C4-2B (cell line): Measurements from ENCODE around the gene PDE4B.
"Not testable (repeated sequence)": the region's sequence is repeated elsewhere in the genome, so short reads cannot be mapped to it uniquely, and the experiment has no call there.

Experiments
- H3K27ac ChIP-seq: fragments of 450-650 bp; 2 replicates; pipeline ENCODE4 v1.5.1; 2017
- ZFX ChIP-seq: fragments of 450-650 bp; IDR thresholded peaks from 2 replicates; pipeline ENCODE4 v1.6.1; 2017
- TF ChIP-seq, protein P1 (sequence below): fragments of 450-650 bp; conservative IDR thresholded peaks from 2 replicates; pipeline ENCODE4 v1.5.1; 2017; ENCODE audit warnings: mild to moderate bottlenecking

Gene PDE4B

DNA sequence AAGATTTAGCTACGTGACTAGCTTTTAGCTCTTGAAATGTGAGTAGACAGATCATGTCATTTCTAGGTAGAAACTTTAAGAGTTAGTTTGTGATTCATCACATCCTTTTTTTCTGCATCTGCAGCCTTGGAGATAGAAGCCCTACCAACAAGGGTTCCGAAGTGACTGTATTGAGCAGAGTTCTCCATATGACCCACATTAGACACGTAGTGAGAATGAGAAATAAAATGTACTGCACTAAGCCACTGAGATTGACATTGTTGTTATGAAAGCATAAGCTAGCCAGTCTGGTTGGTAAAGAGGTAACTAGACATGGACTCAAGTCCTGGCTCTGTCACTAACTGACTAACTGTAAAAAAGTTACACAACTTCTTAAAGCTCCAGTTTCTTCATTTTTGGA lies 296.1 kb downstream of the PDE4B start:
- TF ChIP-seq, protein P1, sequence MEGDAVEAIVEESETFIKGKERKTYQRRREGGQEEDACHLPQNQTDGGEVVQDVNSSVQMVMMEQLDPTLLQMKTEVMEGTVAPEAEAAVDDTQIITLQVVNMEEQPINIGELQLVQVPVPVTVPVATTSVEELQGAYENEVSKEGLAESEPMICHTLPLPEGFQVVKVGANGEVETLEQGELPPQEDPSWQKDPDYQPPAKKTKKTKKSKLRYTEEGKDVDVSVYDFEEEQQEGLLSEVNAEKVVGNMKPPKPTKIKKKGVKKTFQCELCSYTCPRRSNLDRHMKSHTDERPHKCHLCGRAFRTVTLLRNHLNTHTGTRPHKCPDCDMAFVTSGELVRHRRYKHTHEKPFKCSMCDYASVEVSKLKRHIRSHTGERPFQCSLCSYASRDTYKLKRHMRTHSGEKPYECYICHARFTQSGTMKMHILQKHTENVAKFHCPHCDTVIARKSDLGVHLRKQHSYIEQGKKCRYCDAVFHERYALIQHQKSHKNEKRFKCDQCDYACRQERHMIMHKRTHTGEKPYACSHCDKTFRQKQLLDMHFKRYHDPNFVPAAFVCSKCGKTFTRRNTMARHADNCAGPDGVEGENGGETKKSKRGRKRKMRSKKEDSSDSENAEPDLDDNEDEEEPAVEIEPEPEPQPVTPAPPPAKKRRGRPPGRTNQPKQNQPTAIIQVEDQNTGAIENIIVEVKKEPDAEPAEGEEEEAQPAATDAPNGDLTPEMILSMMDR: no peak
- TF ChIP-seq ZFX: no peak
- H3K27ac ChIP-seq: no peak overlapping the region

DNA sequence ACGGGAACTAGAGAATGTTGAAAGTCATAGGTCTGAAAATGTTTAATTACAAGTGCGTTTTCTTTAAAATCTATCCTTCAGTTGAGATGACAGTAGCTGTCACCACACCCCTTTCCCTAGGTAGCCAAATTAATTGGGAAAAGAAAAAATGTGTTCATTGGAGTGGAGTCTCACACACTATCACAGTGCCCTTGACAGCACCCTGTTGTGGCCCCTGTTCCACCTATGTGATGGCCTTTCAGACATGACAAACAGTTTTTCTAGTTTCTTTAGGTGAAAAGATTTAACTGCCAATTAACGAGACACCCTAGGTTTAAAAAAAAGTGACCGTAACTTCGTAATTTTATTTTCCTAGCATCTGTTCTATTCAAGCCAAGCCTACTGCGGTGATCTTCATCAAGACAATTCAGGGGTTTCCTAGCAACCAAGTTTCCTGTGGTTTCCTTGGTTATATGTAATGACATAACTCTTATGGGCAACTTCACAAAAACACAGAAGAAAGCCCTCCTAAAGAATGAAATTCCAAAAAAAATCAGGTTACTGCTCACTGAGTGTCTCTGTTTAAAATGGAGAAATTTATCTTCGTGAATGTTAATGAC lies 298.3 kb downstream of the PDE4B start:
- no peak overlapping the region for H3K27ac ChIP-seq
- TF ChIP-seq, protein P1: no peak
- TF ChIP-seq ZFX: no peak

DNA sequence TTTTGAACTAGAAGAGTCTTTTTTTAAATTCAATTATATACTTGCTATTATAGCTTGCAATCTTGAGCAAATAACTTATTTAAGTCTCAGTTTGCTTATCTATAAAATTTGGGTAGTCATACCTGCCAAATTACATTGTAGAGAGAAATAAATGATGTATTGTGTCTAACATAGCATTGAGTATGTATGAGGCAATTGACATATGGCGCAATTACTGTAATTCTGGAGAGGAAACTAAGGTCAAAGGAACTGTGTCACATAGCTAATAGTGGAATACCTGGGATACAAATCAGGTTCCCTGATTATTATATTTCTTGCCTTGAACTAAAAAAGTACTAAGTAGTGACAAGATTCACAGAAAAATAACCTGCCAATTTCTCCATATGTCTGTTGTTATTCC lies 302.5 kb downstream of the PDE4B start:
- TF ChIP-seq, protein P1: no peak
- TF ChIP-seq ZFX: no peak
- H3K27ac ChIP-seq: no peak overlapping the region

DNA sequence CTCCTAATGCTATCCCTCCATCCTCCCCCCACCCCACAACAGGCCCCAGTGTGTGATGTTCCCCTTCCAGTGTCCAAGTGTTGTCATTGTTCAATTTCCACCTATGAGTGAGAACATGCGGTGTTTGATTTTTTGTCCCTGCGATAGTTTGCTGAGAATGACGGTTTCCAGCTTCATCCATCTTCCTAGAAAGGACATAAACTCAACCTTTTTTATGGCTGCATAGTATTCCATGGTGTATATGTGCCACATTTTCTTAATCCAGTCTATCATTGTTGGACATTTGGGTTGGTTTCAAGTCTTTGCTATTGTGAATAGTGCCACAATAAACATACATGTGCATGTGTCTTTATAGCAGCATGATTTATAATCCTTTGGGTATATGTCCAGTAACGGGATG lies 308.3 kb downstream of the PDE4B start:
- H3K27ac ChIP-seq: not testable (repeated sequence)

DNA sequence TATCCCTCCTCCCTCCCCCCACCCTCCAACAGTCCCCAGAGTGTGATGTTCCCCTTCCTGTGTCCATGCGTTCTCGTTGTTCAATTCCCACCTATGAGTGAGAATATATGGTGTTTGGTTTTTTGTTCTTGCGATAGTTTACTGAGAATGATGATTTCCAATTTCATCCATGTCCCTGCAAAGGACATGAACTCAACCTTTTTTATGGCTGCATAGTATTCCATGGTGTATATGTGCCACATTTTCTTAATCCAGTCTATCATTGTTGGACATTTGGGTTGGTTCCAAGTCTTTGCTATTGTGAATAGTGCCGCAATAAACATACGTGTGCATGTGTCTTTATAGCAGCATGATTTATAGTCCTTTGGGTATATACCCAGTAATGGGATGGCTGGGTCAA lies 311.4 kb downstream of the PDE4B start:
- not testable (repeated sequence) for H3K27ac ChIP-seq

DNA sequence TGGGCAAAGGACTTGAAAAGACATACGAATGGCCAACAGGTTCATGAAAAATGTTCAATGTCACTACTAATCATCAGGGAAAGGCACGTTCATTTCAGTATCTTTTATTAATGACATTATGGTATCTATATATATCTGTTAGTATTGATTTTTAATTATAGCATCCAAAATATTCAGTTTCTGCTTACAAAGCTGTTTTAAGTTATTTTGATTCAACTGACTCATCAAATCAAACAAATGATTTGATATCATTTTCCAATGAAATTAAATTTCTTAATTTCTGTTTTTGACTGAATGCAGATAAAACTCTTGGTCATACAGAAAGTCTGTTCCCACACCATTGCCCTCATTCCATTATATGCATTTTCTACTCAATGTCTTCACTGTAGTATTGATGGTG lies 315.9 kb downstream of the PDE4B start:
- no peak overlapping the region for H3K27ac ChIP-seq
- TF ChIP-seq, protein P1: no peak
- no peak for TF ChIP-seq ZFX

DNA sequence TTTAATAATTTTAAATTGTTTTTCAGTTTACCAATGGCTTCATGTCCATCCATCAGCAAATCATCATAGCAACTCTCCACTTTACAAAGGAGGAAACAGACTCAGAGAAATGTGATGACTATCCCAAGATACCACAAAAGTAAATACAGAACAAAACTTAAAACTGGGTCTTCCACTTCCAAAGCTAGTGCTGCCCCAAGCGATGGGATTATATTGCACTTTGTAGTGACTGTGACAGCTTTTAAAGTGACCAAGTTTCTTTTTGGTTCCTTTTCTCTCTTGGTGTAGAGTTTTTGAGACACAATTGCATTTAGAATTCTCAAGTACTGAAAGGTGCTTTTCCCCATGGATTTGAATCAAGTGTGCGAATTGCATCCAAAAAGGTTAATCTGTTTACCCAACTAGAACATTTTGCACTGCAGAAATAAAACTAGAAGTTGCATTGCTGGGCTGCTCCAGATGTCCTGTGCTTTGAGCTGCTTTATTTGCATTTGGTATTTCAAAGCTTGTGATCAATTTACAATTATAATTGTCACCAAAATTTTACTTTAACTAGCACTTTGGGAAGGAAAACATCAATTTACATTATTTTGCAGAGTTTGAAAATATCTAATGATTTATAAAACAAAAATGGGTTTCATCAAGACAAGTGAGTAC lies 320.2 kb downstream of the PDE4B start:
- H3K27ac ChIP-seq: no peak overlapping the region
- TF ChIP-seq ZFX: no peak
- TF ChIP-seq, protein P1: no peak

DNA sequence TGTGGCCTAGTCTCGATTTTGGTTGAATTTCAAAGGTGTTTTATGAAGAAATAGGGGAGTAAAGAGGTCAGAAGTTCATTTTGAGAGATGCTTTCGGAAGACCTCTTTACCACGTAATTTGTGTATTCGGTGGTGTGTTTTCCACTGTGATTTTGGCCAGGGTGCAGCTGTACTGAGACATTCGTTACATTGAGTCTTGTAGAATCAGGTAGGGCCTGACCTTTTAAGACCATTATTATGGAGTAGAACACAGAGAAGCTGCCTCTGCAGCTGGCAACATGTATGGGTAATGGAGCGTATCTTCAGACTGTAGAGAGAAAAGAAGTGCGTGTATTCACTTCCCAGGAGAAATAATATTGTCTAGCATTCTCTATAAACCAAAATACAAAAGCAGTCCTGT lies 326.5 kb downstream of the PDE4B start:
- H3K27ac ChIP-seq: no peak overlapping the region
- no peak for TF ChIP-seq ZFX
- TF ChIP-seq, protein P1: no peak
